Mammary epithelial cell (primary cell): ENCODE results near the gene KIAA1755.

Source experiments
- CTCF ChIP-seq, 2 donors: IDR thresholded peaks in 1 of 2; conservative IDR thresholded peaks in 1 of 2; 2 replicates each; pipeline ENCODE4 v1.5.1; 2011 to 2012; ENCODE audit warnings: inconsistent platforms in 2 of 2, low read length in 2 of 2, mild to moderate bottlenecking in 2 of 2, control low read depth in 1 of 2, low read depth in 1 of 2; ENCODE audit not compliant: insufficient read depth in 1 of 2; ENCODE audit errors: extremely low read depth in 1 of 2
- EZH2 ChIP-seq: IDR thresholded peaks from 2 replicates; pipeline ENCODE4 v1.6.1; 2012; ENCODE audit warnings: low read length, inconsistent platforms, borderline replicate concordance

- no peak for TF ChIP-seq CTCF (conservative IDR thresholded peaks at IDR 0.05 in 1 of 2, IDR thresholded peaks at IDR 0.05 in 1 of 2; ENCODE audit: extremely low read depth in 1 of 2, insufficient read depth in 1 of 2, low read depth in 1 of 2, low read length in 2 of 2)
- no peak for TF ChIP-seq EZH2
Measured at GRCh38 chr20:38205001-38205400, 55.5 kb downstream of the KIAA1755 start.
